NK-92 treated with Interleukin-12 subunit alpha and Interleukin-12 subunit beta, amount 100 ng/mL, for 24 hours (cell line): Measurements from ENCODE around the gene P2RX3.

Source experiments
- DNase-seq: peaks from one replicate; lab custom pipeline; 2025; lab: John Stamatoyannopoulos, UW

P2RX3 gene

GRCh38 chr11:57373146-57373545 is 35.0 kb downstream of the P2RX3 start:
- no peak for DNase-seq

- DNase-seq, result no peak
Measured at GRCh38 chr11:57374966-57375365, 36.8 kb downstream of the P2RX3 start.

- DNase-seq, result no peak
Measured at GRCh38 chr11:57375490-57375889, 37.3 kb downstream of the P2RX3 start.

GRCh38 chr11:57376095-57377090 is 38.2 kb downstream of the P2RX3 start:
- no peak for DNase-seq

GRCh38 chr11:57377107-57377506 is 39.0 kb downstream of the P2RX3 start:
- no peak for DNase-seq

- DNase-seq, result no peak
Measured at GRCh38 chr11:57378186-57378585, 40.0 kb downstream of the P2RX3 start.

- no peak for DNase-seq
Measured at GRCh38 chr11:57379732-57380131, 41.6 kb downstream of the P2RX3 start.

- DNase-seq, result no peak
Measured at GRCh38 chr11:57380975-57381374, 42.8 kb downstream of the P2RX3 start, which contains the start of gene PRG3. Gene PRG3, minus strand, starts transcription at chr11:57381150. Its CDS starts 442 bp downstream, at chr11:57380708.

- DNase-seq, result no peak
Measured at GRCh38 chr11:57386178-57386940, 48.2 kb downstream of the P2RX3 start.

- DNase-seq, result no peak
Measured at GRCh38 chr11:57387289-57388030, 49.3 kb downstream of the P2RX3 start.

- DNase-seq, result no peak
Measured at GRCh38 chr11:57390535-57390934, 52.4 kb downstream of the P2RX3 start, which contains the start of gene PRG2. Gene PRG2, minus strand, starts transcription at chr11:57390650. Its CDS starts 706 bp downstream, at chr11:57389944.

GRCh38 chr11:57391111-57391510 is 53.0 kb downstream of the P2RX3 start:
- DNase-seq, result no peak

GRCh38 chr11:57391539-57391938 is 53.4 kb downstream of the P2RX3 start:
- no peak for DNase-seq

GRCh38 chr11:57392066-57392762 is 54.1 kb downstream of the P2RX3 start:
- no peak for DNase-seq

GRCh38 chr11:57392763-57393105 is 54.6 kb downstream of the P2RX3 start:
- no peak for DNase-seq

GRCh38 chr11:57394203-57394965 is 56.2 kb downstream of the P2RX3 start:
- no peak for DNase-seq

- no peak for DNase-seq
Measured at GRCh38 chr11:57395905-57396623, 57.9 kb downstream of the P2RX3 start.

- no peak for DNase-seq
Measured at GRCh38 chr11:57396744-57397143, 58.6 kb downstream of the P2RX3 start.

- no peak for DNase-seq
Measured at GRCh38 chr11:57397394-57397990, 59.3 kb downstream of the P2RX3 start.

GRCh38 chr11:57399221-57399620 is 61.1 kb downstream of the P2RX3 start:
- no peak for DNase-seq
